Putamen (tissue), 1 donor: Measurements from ENCODE around the gene STAG2.
"Not testable (repeated sequence)": the region's sequence is repeated elsewhere in the genome, so short reads cannot be mapped to it uniquely, and the experiment has no call there.

Experiments
- DNase-seq: peaks from one replicate; pipeline ENCODE4 v3.0.0-alpha.2; 2016; ENCODE audit warnings: low spot score

The STAG2 gene

DNA sequence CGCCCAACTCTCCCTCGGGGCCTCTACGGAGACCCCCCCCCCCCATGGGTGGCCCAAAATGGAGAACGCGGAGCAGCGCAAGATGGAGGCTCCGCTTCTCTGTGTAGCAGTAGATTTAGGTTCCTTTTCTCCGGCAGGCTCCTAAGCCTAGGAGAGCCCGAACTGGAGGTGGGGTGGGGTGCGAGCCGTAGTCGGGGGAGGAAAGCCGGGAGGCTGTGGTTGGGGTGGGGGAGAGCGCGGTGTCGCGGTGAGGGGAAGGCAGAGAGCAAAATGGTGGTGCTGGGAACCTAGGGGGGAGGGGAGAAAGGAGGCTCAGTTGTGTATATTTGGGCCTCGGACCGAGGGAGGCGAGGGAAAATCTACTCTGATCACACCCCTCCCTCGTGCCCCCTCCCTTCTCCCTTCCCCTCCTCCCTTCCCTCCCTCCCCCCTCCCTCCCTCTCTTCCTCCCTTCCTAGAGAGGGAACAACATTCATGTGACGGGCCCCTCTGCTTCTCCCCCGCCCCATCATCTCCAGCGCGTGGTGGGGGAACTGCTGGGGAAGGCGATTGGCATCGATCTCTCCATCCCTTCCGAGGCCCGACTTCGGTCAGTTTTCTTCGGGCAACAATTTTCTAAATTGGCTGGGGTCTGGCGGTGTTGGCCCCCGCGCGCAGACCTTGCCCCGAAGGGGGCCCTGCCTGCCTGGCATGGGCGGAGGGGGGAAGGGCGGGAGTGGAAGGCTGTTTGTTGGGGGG is at the start of gene STAG2:
STAG2 (plus strand) TSS at position 439 of the 738 bp plus-strand sequence. CDS start 60,922 bp downstream, outside the sequence.
- peak; percentile 86 for DNase-seq

DNA sequence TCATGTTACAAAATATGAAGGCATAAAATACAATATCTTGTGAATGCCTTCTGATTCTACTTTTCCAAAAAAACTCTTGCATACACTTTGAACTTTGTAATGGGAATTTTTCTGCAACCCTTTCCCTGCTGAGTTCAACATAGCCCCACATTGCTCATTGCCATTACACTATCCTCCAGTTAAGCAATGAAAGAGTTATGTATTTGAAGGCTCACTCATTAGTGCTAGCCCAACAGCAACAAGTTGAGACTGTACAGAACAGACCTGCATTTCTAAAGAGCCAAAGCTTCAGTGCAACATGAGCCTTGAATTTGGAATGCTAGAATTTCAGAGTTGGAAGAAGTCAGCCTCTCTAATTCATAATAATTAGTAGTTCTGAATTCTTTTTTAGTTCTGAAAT is 44.4 kb upstream of the STAG2 start:
- DNase-seq: no peak

DNA sequence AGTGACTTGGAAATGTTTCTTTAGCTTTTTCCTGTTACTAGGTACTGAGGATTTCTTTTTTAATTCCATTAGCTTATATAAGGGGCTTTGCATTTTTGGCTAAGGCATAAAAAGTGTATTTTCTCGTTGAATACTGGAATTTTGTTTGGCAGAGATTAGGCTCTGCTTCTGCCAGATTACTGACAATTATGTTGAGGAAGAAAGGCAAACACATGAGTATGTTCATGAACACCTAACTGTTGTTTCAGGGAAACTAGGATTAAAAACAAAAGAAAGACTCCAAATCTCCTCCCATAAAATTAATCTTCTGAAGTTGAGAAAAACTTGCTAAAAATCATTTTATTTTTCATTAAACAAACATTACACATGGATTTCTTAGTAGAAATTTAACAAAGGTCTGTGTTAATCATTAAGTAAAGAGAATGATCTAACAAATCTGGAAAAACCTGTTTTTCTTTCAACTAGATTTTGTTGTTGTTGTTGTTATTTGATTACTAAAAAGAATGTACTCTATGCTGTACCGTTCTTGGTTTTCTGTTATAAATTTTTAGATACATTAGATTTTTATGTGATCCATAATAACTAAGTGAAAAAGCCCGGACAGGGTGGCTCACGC is 43.3 kb upstream of the STAG2 start:
- no peak for DNase-seq

DNA sequence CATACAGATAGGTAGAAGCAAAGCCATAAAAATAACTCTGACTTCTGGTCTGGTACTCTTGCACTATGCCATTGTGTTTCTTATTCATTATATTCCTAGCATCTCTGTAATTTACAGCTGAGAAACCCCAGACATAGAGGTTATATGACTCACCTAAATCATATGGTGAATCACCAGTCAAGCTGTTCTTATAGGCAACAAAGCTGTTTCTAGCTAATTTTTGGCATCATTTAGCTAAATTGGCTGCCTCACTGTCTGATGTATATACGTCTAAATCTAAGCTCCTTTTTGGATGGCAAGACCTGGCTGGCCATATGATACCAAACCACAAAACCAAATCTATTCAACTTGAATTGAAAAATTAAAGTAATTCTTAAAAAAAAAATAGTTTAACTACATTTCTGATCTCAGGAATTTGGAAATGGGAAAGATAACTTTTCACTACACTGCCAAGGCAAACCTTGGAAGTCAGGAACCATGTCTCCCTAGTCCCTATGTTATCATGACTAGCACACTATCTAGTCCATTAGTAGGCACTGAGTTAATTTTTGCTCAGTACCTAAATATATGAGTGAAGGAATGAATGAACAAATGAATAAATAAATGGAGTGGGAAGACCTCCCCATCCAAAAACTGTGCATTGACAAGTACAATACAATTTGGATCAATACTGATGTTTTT is 41.3 kb upstream of the STAG2 start:
- DNase-seq: no peak

DNA sequence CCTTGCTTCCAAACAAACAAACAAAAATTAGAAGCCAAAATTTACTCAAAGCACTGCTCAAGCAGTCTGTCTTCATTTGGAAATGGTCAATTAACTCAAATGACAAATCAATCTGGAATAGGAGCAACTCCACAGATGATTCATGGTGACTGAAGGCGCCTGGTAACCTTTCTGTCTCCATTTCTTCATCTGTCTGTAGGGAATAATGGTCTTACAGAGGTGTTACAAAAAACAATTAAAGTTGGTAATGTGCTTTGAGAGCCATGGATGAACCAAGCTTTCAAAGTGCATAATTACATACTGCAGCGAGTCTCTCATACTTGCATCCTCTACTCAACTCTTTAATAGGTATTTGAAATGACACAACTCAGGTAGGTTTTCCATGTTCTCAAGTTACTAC is 38.3 kb upstream of the STAG2 start:
- no peak for DNase-seq

DNA sequence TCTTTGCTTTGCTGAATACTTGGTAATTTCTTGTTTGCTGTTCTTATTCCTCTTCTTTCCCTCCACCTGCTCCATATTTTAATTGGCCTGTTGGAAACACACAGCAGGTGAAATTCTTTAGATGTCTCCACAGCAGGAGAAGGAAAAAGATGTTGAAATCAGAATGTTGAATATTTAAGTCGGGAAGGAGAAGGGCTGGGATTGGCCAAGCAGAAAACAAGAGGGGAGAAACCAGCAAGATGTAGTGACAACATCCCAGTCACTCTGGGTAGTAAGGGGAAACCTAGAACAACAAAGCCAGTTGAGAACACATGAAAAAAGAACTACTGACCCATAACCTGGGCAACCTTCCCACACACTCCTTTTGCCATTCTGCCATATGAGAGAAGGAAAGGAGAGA is 37.3 kb upstream of the STAG2 start:
- DNase-seq: no peak

DNA sequence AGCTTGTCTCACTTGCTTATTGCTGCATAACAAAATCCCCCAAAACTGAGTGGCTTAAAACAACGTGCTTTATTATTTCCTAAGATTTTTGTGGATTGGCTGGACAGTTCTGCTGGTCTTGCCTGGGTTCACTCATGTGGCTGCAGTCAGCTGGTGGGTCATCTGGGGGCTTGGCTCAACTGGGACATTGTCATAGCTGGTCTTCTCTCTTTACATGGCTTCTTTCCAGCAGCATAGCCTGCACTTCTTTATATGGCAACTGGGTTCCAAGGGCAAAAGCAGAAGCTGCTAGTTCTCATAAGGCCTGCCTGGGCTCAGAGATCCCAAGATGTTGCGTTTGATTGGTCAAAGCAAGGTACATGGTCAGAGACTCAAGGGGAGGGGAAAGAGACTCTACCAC is 33.7 kb upstream of the STAG2 start:
- DNase-seq: no peak

DNA sequence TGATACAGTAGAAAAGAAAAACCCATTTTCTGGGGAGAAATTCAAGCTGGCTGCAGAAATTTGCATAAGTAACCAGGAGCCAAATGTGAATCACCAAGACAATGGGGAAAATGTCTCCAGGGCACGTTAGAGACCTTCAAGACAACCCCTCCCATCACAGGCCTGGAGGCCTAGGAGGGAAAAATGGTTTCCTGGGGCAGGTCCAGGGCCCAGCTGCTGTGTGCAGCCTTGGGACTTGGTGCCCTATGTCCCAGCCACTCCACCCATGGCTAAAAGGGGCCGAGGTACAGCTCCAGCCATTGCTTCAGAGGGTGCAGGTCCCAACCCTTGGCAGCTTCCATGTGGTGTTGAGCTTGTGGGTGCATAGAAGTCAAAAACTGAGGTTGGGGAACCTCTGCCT is 29.5 kb upstream of the STAG2 start:
- DNase-seq: not testable (repeated sequence)

DNA sequence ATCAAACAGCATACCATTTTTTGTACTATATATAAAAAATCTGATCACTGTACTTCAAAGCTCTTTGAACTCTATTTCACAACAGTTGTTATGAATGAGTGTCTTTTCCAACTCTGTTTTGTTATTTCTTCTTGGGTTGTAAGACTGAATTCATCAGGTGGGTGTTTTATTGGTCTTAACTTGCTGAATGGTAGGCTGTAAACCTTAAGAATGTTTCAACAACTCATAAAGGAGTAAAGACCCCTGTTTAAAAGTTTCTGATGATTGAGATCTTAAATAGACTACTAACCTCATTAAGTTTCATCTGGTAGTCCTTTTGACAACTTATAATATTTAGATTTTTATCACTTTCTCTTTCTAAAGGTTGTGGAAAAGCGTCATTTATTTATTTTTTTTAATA is 18.4 kb upstream of the STAG2 start:
- no peak for DNase-seq

DNA sequence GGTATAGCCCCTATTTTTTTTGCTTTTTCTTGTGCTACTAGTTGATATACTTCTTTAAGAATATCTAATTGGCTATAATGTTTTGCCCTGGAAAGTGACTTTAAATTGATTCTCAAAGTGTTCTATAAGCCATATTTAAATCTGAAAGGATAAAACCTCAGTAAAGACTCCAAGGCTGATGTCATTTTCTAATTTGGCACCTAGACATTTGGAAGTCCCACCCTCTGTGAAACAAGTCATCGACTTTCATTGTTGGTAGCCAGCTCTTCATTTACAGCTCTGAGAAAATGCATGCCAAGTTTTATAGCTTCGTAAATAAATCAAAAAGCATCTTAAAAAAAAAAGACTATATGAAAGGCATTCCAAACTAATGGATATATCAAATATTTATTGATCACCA is 18.0 kb upstream of the STAG2 start:
- no peak for DNase-seq

DNA sequence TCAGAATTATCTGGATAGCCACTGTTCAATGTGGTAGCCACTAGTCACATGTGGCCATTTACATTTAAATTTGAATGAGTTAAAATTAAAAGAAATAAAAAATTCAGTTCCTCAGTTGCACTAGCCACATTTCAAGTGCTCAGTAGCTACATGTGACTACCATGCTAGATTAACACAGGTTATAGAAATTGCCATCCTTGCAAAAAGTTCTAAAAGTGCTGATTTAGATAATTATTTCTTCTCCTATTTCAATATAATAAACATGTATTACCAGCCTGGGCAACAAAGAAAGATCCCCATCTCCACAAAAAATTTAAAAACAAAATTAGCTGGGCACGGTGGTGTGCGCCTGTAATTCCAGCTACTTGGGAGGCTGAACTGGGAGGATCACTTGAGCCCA is 11.7 kb upstream of the STAG2 start:
- DNase-seq: no peak

DNA sequence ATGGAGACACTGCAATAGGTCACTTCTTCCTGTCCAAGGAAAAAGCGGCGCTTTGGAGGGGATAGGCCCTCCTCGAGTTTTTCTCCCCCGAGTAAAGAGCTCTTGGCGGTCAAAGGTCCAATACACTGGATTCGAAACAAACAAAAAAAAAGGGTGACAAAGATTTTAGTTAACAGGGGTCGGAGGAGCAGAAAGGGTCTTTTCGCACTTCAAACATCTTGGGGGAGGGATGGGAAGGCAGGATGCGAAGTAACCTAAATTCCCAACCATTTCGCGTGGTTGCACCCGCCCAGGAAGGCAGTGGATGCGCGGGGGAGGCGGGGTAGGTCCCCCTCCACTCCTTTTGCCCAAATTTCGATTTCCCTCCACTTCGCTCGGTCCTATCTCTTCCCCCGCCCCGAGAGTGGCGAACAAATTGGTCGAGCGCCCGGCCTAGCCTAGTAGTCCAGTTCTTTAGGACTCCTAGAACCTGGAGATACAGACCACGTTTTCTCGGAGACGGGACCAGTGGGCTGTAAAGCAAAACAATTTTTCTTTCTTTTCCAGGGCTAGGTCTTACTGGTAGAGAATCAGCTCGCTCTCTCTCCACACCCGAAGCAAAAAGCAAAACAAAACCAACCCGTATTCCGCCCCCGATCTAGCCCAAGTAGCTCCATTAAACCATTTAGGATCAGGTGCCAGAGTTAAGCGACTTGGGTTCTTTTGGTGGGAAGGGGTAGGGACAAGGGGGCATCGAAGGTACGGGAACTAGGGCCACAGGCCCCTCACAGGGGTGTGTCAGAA is 2.0 kb upstream of the STAG2 start:
- DNase-seq: peak; percentile 24

DNA sequence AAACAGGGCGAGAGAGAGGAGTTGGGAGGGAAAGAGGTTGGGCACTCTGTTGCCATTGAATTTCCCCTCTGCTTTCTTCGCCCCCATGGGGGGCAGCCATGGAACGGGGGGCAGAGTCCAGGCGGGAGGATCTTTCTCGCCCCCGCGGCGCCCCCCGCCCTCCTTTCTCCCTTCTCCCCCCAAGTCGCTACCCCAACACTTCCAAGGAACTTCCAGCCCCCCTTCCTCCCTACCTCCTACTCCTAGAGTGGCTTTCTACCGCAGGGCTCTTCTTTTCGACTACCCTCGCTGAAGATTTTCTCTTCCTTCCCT is 594 bp upstream of the STAG2 start:
- no peak for DNase-seq

DNA sequence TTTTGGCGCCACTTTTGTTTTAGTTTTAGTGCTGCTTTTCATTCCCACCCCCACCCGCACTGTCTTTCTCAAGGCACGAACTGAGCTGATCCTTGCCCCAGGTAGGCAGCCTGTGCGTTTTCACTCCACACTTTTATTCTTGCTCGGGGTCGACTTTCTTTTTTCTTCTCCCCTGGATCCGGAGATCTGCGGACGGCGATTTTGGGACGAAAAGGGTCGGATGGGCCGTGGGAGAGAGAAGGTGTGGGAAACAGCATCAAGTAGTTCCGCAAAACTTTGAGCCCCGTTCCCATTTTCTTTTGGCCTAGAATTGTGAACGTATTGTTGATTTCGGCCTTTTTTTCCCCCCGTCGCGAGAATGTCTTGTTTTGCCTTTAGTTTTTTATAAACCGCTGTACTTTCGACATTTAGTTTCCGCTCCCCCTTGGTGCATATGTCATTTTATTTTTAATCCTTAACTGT is 531 bp downstream of the STAG2 start:
- DNase-seq: no peak

DNA sequence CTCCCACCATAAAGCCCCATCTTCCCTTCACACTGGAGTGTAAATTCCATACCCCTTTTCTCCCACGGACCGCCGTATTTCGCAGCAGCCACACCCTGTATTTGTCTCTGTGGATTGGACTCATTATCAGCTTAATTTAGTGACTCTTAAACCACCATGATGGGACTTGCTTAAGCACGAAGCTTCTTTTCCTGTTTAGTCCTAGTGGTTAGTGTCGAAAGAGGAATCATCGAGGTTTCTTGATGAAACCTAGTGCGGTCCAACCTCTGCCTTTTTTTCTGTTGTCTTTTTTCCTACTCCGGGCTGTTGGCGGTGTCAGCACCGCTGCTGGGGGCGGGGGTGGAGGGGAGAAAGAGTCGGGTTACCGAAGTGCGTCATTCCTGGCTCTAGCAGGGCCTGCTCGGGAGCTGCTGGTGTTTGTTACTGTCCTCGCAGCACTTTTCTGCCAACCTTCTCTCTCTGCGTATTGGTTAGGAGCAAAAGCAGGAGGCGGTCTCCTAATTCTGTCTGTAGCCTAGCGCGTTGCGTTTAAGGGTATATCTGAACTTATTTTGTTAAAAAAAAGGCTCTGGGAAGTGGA is 1.4 kb downstream of the STAG2 start:
- peak; percentile 85 for DNase-seq

DNA sequence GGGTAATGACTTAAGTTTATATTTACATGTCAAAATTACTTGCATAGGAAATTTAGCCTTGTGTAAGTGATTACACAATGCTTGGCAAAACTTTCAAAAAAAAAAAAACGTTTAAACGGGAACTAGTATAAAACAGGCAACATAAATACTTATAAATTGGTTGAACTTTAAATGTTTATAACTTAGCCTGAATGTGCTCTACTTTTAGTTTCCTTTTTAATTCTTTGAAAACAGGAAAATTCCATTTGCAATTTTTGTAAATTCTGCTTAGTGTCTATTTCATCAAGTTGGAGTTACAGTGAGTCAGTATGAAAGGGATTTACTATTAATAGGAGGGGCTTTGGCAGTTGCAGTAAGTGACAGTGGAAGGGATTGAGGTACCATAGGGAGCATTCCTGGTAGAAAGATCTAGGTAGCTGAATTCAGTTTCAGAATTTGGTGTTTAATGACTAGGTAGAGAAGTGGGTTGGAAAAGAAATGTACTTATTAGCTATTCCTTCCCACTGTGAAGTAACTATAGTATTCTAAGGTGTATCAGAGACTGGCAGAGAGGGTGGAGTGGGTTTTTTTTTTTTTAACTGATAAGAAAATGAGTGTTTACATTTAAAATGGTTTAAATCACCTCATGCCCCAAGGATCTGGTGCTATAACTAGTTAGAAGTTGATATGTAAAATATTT is 2.8 kb downstream of the STAG2 start:
- DNase-seq: no peak

DNA sequence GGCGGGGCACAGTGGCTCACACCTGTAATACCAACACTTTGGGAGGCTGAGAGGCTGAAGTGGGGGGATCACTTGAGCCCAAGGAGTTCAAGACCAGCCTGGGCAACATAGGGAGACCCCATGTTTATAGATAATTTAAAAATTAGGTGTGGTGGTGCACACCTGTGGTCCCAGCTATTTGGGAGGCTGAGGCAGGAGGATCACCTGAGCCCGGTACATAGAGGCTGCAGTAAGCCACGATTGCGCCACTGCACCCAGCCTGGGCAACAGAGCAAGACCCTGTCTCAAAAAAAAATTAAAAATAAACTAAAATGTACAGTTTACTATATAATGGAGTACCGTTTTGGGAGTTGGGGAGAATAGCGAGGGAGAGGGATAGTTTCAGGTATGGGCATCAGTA is 4.2 kb downstream of the STAG2 start:
- no peak for DNase-seq

DNA sequence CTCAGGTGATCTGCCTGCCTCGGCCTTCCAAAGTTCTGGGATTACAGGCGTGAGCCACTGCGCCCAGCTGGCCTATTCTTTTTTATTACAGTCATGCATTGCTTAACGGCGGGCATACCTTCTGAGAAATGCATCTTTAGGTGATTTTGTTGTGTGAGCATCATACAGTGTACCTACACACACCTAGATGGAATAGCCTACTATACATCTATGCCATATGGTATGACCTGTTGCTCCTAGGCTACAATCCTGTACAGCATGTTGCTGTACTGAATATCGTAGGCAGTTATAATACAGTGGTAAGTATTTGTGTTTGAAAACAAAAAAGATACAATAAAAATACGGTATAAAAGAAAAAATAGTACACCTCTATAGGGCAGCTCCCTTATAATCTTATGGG is 6.0 kb downstream of the STAG2 start:
- no peak for DNase-seq

DNA sequence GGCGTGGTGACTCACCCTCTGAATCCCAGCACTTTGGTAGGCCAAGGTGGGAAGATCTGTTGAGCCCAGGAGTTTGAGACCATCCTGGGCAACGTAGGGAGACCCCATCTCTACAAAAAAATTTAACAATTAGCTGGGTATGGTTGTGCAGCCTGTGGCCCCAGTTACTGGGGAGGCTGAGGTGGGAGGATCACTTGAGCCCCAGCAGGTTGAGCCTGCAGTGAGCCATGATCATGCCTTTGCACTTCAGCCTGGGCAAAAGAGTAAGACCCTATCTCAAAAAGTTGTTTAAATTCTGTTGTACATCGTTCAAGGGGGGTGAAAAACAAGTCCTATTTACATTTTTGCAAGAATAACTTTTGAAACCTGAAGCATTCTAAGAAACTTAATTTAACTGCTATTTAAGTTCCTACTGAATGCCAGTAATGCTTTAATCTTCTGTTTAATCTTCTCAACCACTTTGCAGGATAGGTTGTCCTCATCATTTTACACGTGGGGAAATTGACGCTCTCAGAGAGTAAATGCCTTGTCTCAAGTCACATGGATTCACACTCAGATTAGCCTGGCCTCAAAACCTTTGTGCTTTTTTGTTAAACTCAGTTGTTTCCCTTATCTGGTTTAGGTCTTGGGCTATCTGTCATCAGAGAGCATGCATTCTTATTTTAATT is 7.0 kb downstream of the STAG2 start:
- DNase-seq: no peak

DNA sequence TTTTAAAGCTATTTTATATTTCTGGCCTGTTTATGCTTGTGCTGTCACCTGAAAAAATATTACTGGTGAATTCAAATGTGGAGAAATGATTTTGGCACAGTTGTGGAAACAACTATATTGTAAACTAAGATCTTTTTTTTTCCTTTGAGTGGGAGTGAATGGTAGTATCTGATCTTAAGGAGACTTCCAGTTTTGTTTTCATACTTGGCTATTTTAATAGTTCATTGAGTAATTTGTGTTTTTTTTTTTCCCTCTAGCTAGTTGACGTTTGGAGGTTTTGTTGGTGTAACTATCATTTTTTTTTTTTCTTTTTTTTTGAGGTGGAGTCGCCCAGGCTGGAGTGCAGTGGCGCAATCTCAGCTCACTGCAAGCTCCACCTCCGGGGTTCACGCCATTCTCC is 10.5 kb downstream of the STAG2 start:
- no peak for DNase-seq

DNA sequence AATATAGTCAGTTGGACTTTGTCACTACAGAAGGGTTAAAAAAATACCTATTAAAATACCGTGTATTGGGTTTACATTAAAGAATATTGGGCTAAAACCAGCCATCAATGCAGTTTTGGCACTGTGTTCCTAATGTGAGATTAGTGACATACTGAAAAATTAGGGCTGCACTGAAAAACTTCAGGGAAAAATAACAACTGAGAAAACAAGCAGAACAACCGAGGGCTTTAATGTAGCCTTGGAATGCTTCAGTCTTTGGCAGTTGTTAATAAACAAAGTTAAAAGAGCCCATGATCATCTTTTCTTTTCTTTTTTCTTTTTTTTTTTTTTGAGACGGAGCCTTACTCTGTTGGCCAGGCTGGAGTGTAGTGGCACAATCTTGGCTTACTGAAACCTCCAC is 12.4 kb downstream of the STAG2 start:
- DNase-seq: no peak
